Inferior parietal cortex (tissue), 1 donor: ENCODE results near the gene KIF17.

ENCODE experiments used
- DNase-seq: peaks from one replicate; pipeline ENCODE4 v3.0.0-alpha.2; 2016; ENCODE audit errors: extremely low spot score

Gene KIF17

GRCh38 chr1:20661207-20662109, 56.3 kb downstream of the KIF17 start, which contains the start of gene DDOST:
DDOST (minus strand) TSS chr1:20661369; CDS start chr1:20661350, 19 bp downstream.
- DNase-seq: peak; percentile 99

GRCh38 chr1:20660847-20661206, 57.0 kb downstream of the KIF17 start:
- DNase-seq: no peak

GRCh38 chr1:20660363-20660762, 57.4 kb downstream of the KIF17 start:
- DNase-seq: no peak

- no peak for DNase-seq
Measured at GRCh38 chr1:20658166-20658915, 59.5 kb downstream of the KIF17 start.

GRCh38 chr1:20657024-20657423, 60.8 kb downstream of the KIF17 start:
- DNase-seq: no peak

- DNase-seq: no peak
Measured at GRCh38 chr1:20654104-20654690, 63.6 kb downstream of the KIF17 start.

GRCh38 chr1:20652300-20652699, 65.5 kb downstream of the KIF17 start:
- DNase-seq: no peak

- DNase-seq: no peak
Measured at GRCh38 chr1:20648946-20649345, 68.9 kb downstream of the KIF17 start.

- no peak for DNase-seq
Measured at GRCh38 chr1:20648438-20648837, 69.4 kb downstream of the KIF17 start.

- DNase-seq: no peak
Measured at GRCh38 chr1:20645414-20645813, 72.4 kb downstream of the KIF17 start.

- no peak for DNase-seq
Measured at GRCh38 chr1:20644416-20644815, 73.4 kb downstream of the KIF17 start.

- no peak for DNase-seq
Measured at GRCh38 chr1:20643080-20643479, 74.7 kb downstream of the KIF17 start.

- DNase-seq: no peak
Measured at GRCh38 chr1:20641975-20642374, 75.8 kb downstream of the KIF17 start.

- DNase-seq: peak; percentile 78
Measured at GRCh38 chr1:20640183-20640597, 77.6 kb downstream of the KIF17 start.

GRCh38 chr1:20636785-20637347, 80.9 kb downstream of the KIF17 start:
- DNase-seq: no peak

GRCh38 chr1:20634594-20635084, 83.2 kb downstream of the KIF17 start:
- DNase-seq: no peak

GRCh38 chr1:20634065-20634593, 83.7 kb downstream of the KIF17 start:
- DNase-seq: no peak

GRCh38 chr1:20633190-20634064, 84.4 kb downstream of the KIF17 start, which contains the start of gene PINK1:
PINK1 (plus strand) TSS chr1:20633458; CDS start chr1:20633549, 91 bp downstream.
- peak; percentile 83 for DNase-seq

GRCh38 chr1:20632386-20632785, 85.4 kb downstream of the KIF17 start:
- no peak for DNase-seq

GRCh38 chr1:20630729-20631128, 87.1 kb downstream of the KIF17 start:
- no peak for DNase-seq

GRCh38 chr1:20626524-20626923, 91.3 kb downstream of the KIF17 start:
- no peak for DNase-seq
